GM21723 (cell line): Measurements from ENCODE around the gene PDK2.
A peak's percentile ranks its signal among the peaks of the same experiment; 100 is the strongest.

ENCODE experiments used
- ATAC-seq: cut with Tn5 transposase; IDR thresholded peaks from one replicate; pipeline ENCODE4 v1.9.1; 2021; ENCODE audit warnings: mild to moderate bottlenecking, moderate library complexity; ENCODE audit not compliant: unreplicated experiment

PDK2 gene

GRCh38 chr17:50094753-50095619, at the start of gene PDK2:
PDK2 (plus strand) TSS chr17:50095351; CDS start chr17:50095436, 85 bp downstream.
- peak; percentile 83 for ATAC-seq

GRCh38 chr17:50046179-50046578, 49.0 kb upstream of the PDK2 start:
- no peak for ATAC-seq

- ATAC-seq: no peak
Observed at GRCh38 chr17:50046667-50047066, 48.5 kb upstream of the PDK2 start.

GRCh38 chr17:50047083-50047482, 48.1 kb upstream of the PDK2 start:
- no peak for ATAC-seq

- ATAC-seq: no peak
Observed at GRCh38 chr17:50047488-50048126, 47.5 kb upstream of the PDK2 start.

GRCh38 chr17:50048146-50048720, 46.9 kb upstream of the PDK2 start:
- no peak for ATAC-seq

GRCh38 chr17:50048988-50049387, 46.2 kb upstream of the PDK2 start:
- no peak for ATAC-seq

GRCh38 chr17:50049636-50050035, 45.5 kb upstream of the PDK2 start:
- no peak for ATAC-seq

- no peak for ATAC-seq
Observed at GRCh38 chr17:50050431-50051032, 44.6 kb upstream of the PDK2 start.

GRCh38 chr17:50051082-50051576, 44.0 kb upstream of the PDK2 start:
- ATAC-seq: no peak

- no peak for ATAC-seq
Observed at GRCh38 chr17:50051606-50052005, 43.5 kb upstream of the PDK2 start.

- no peak for ATAC-seq
Observed at GRCh38 chr17:50052241-50052796, 42.8 kb upstream of the PDK2 start.

GRCh38 chr17:50052822-50053653, 42.1 kb upstream of the PDK2 start:
- no peak for ATAC-seq

GRCh38 chr17:50053654-50053960, 41.5 kb upstream of the PDK2 start:
- ATAC-seq: no peak

GRCh38 chr17:50055055-50055425, 40.1 kb upstream of the PDK2 start:
- no peak for ATAC-seq

- ATAC-seq: peak; percentile 52
Observed at GRCh38 chr17:50055426-50056216, 39.5 kb upstream of the PDK2 start, which contains the start of gene ITGA3. ITGA3 (plus strand) TSS chr17:50056110; CDS start chr17:50056440, 330 bp downstream.

GRCh38 chr17:50056217-50056960, 38.8 kb upstream of the PDK2 start:
- peak; percentile 67 for ATAC-seq

- no peak for ATAC-seq
Observed at GRCh38 chr17:50056961-50057330, 38.2 kb upstream of the PDK2 start.

GRCh38 chr17:50057521-50057991, 37.6 kb upstream of the PDK2 start:
- no peak for ATAC-seq
